ENCODE data around the gene NRXN3.

DNA sequence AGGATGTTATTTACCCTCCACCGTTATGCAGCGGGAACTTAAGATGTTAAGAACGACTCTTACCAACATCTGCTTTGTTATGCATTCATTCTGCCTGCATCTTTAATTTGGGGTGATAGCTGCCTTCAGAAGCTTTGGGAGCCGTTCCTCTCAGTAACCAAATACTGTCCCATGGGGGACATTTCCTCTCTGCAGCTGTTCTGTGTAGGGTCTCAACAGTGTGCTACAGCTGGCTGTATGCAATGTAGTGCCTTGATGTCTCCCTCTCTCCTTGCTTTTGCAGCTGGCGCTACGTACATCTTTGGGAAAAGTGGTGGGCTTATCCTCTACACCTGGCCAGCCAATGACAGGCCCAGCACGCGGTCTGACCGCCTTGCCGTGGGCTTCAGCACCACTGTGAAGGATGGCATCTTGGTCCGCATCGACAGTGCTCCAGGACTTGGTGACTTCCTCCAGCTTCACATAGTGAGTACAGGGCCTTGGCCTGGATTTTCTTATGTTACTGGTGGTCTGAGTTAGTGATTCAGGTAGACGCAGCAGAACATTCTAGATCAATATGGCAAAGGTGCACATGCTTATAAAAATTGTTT lies 1296.9 kb downstream of the NRXN3 start:
- TF ChIP-seq, protein P1, sequence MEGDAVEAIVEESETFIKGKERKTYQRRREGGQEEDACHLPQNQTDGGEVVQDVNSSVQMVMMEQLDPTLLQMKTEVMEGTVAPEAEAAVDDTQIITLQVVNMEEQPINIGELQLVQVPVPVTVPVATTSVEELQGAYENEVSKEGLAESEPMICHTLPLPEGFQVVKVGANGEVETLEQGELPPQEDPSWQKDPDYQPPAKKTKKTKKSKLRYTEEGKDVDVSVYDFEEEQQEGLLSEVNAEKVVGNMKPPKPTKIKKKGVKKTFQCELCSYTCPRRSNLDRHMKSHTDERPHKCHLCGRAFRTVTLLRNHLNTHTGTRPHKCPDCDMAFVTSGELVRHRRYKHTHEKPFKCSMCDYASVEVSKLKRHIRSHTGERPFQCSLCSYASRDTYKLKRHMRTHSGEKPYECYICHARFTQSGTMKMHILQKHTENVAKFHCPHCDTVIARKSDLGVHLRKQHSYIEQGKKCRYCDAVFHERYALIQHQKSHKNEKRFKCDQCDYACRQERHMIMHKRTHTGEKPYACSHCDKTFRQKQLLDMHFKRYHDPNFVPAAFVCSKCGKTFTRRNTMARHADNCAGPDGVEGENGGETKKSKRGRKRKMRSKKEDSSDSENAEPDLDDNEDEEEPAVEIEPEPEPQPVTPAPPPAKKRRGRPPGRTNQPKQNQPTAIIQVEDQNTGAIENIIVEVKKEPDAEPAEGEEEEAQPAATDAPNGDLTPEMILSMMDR (conservative IDR thresholded peaks at IDR 0.05; ENCODE audit: low read length): no peak
- no peak for TF ChIP-seq EZH2phosphoT487 (IDR thresholded peaks at IDR 0.05; ENCODE audit: borderline replicate concordance, low read depth, low read length)
